Prostate gland (tissue), 2 donors: ENCODE measurements around the gene FAHD2A. TPM values are rescaled to one million over a fixed set of nuclear protein-coding genes. Genes with fewer than 3 reads are reported as not detected.
"Not testable (repeated sequence)": the region's sequence is repeated elsewhere in the genome, so short reads cannot be mapped to it uniquely, and the experiment has no call there.

ENCODE experiments used
- DNase-seq: peaks from one replicate; pipeline ENCODE4 v3.0.0-alpha.2; 2019; ENCODE audit warnings: low spot score
- H3K27ac ChIP-seq, 2 donors: fragments of 200-600 bp; sonication (generic); 2 replicates each; pipeline ENCODE4 v1.5.1; 2017 to 2019
- H3K27me3 ChIP-seq: fragments of 200-600 bp; sonication (generic); replicated peaks from 2 replicates; pipeline ENCODE4 v1.5.1; 2019; ENCODE audit not compliant: insufficient read depth
- H3K36me3 ChIP-seq, 2 donors: fragments of 200-600 bp; sonication (generic); 1 replicate in 1 of 2; 2 replicates in 1 of 2; pipeline versions ENCODE4 v1.5.1 to v1.8.1; 2017 to 2019
- H3K4me1 ChIP-seq: fragments of 200-600 bp; sonication (generic); replicated peaks from 2 replicates; pipeline ENCODE4 v1.5.1; 2019
- H3K4me3 ChIP-seq, 2 donors: fragments of 200-600 bp; sonication (generic); 2 replicates each; pipeline ENCODE4 v1.5.1; 2017 to 2019
- H3K9me3 ChIP-seq: fragments of 200-600 bp; sonication (generic); 2 replicates; pipeline ENCODE4 v1.5.1; 2017
- CTCF ChIP-seq, 4 experiments: fragments of 200-600 bp in 2 of 4; fragments of 450-650 bp in 2 of 4; sonication (generic) in 2 of 4; IDR thresholded peaks; 1 replicate in 3 of 4; 2 replicates in 1 of 4; pipeline ENCODE4 v1.5.1; 2016 to 2019; ENCODE audit warnings: antibody characterized with exemption in 4 of 4, mild to moderate bottlenecking in 2 of 4, moderate library complexity in 2 of 4
- POLR2A ChIP-seq: fragments of 450-650 bp; IDR thresholded peaks from one replicate; pipeline ENCODE4 v1.6.1; 2016; ENCODE audit warnings: antibody characterized with exemption, mild to moderate bottlenecking
- POLR2AphosphoS5 ChIP-seq: sonication (generic); formaldehyde crosslinking; IDR thresholded peaks from one replicate; pipeline ENCODE4 v1.6.1; 2017; ENCODE audit warnings: antibody characterized with exemption
- WGBS: methylation state at CpG from one replicate; pipeline ENCODE4 v1.1.5; 2018; 5-methylcytosine and 5-hydroxymethylcytosine counted together
- intact Hi-C: fragments of 100-400 bp; cut with DNase I; formaldehyde crosslinking; loops from one replicate; pipeline ENCODE4 v1.14.2; 2022
- total RNA-seq, 2 donors: library from RNA; depleted of rRNA; stranded (reverse); fragments of >200 nt; gene quantifications; one replicate each; pipeline ENCODE4 v1.1.0, GENCODE V29; 2016

FAHD2A gene
- total RNA-seq, 2 donors from 2014 or later = 15.3 to 27.9 TPM

- H3K36me3 ChIP-seq = no peaks in the 10 kb centered on the region
- 93% methylated on average over 8 of the region's 8 CpGs for WGBS
- no peaks in the 10 kb centered on the region for H3K4me1 ChIP-seq
- intact Hi-C loops = no loop called here
- H3K27me3 ChIP-seq = no peaks in the 10 kb centered on the region
- H3K27ac ChIP-seq = no peak overlapping the region
- TF ChIP-seq POLR2AphosphoS5 = no peak
- no peak for TF ChIP-seq CTCF (IDR thresholded peaks at IDR 0.05)
- no peak for TF ChIP-seq POLR2A
- H3K9me3 ChIP-seq = no peaks in the 10 kb centered on the region
- no peak overlapping the region for H3K4me3 ChIP-seq
- DNase-seq = no peak
Measured at GRCh38 chr2:95354925-95355324, 47.6 kb upstream of the FAHD2A start.

GRCh38 chr2:95355486-95355885 is 47.0 kb upstream of the FAHD2A start:
- H3K27ac ChIP-seq, H3K9me3 ChIP-seq, DNase-seq, H3K4me3 ChIP-seq, intact Hi-C loops, H3K4me1 ChIP-seq, H3K36me3 ChIP-seq, H3K27me3 ChIP-seq: not testable (repeated sequence)
- WGBS = 100% methylated on average over 5 of the region's 5 CpGs

GRCh38 chr2:95356821-95357700 is 45.4 kb upstream of the FAHD2A start:
- H3K4me3 ChIP-seq = no peak overlapping the region
- no peaks in the 10 kb centered on the region for H3K4me1 ChIP-seq
- no peak for TF ChIP-seq POLR2A
- TF ChIP-seq CTCF (IDR thresholded peaks at IDR 0.05) = no peak
- TF ChIP-seq POLR2AphosphoS5 = no peak
- DNase-seq = no peak
- H3K36me3 ChIP-seq = no peaks in the 10 kb centered on the region
- intact Hi-C loops = no loop called here
- WGBS = 90% methylated on average over 11 of the region's 12 CpGs
- no peak overlapping the region for H3K27ac ChIP-seq
- H3K9me3 ChIP-seq = no peaks in the 10 kb centered on the region
- no peaks in the 10 kb centered on the region for H3K27me3 ChIP-seq

- H3K9me3 ChIP-seq = no peaks in the 10 kb centered on the region
- no peak overlapping the region for H3K27ac ChIP-seq
- H3K27me3 ChIP-seq = no peaks in the 10 kb centered on the region
- WGBS = 93% methylated on average over 6 of the region's 6 CpGs
- no peaks in the 10 kb centered on the region for H3K36me3 ChIP-seq
- H3K4me1 ChIP-seq = no peaks in the 10 kb centered on the region
- no peak overlapping the region for H3K4me3 ChIP-seq
- TF ChIP-seq POLR2AphosphoS5 (no peak), POLR2A (no peak), CTCF (IDR thresholded peaks at IDR 0.05) (no peak)
- DNase-seq = no peak
- intact Hi-C loops = no loop called here
Measured at GRCh38 chr2:95357717-95358280, 44.7 kb upstream of the FAHD2A start.

GRCh38 chr2:95359031-95359430 is 43.5 kb upstream of the FAHD2A start:
- TF ChIP-seq POLR2AphosphoS5 = no peak
- no peak for TF ChIP-seq CTCF (IDR thresholded peaks at IDR 0.05)
- no peaks in the 10 kb centered on the region for H3K27me3 ChIP-seq
- no peak overlapping the region for H3K27ac ChIP-seq
- WGBS = 49% methylated on average over 3 of the region's 3 CpGs
- DNase-seq = no peak
- H3K4me1 ChIP-seq = no peaks in the 10 kb centered on the region
- no peaks in the 10 kb centered on the region for H3K9me3 ChIP-seq
- H3K4me3 ChIP-seq = no peak overlapping the region
- intact Hi-C loops = no loop called here
- no peaks in the 10 kb centered on the region for H3K36me3 ChIP-seq
